HT1080 (cell line): Measurements from ENCODE around the gene BBS5. TPM values are rescaled to one million over a fixed set of nuclear protein-coding genes. Genes with fewer than 3 reads are reported as not detected.

Experiments used
- DNase-seq: peaks from one replicate; pipeline ENCODE4 v3.0.0-alpha.2; 2015; ENCODE audit warnings: low read depth
- total RNA-seq: library from RNA; depleted of rRNA; stranded (reverse); fragments of >200 nt; shearing (Covaris generic); gene quantifications from 2 replicates; pipeline ENCODE4 v1.2.3, GENCODE V29; 2014; rRNA removed

The BBS5 gene
- total RNA-seq, 1 experiment from 2014 or later: 1.9 TPM

DNA sequence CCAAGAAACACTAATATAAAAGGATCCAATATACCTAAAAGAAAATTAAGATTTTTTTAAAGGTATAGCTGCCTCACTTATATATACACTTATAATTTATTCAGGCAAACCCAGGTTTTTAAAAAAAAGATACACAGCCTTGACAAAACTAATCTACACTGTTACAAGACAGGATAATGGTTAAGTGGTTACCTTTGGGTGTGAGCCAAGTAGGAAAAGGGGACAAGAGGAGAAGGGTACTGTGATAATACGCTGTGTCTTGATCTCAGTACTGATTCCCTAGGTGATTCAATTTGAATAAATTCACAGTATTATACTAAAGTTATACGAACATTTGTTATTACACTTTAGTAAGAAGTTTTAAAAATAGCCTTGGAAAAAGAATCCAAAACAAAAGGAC, 60.9 kb downstream of the BBS5 start:
- DNase-seq: no peak

DNA sequence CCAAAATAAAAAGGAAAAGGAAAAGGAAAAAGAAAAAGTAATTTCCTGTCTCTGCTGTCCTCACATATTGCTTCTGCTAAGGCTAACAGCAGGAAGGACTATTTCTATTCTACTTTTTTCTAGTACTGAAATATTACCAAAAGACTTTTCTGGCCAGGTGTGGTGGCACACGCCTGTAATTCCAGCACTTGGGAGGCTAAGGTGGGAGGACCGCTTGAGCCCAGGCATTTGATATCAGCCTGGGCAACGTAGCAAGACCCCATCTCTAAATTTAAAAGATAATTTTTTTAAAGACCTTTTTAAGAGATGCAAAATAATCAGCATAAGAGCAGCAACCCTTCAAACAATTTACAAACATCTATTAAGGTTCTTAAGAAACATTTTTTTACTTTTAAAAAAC, 63.1 kb downstream of the BBS5 start:
- DNase-seq: no peak

DNA sequence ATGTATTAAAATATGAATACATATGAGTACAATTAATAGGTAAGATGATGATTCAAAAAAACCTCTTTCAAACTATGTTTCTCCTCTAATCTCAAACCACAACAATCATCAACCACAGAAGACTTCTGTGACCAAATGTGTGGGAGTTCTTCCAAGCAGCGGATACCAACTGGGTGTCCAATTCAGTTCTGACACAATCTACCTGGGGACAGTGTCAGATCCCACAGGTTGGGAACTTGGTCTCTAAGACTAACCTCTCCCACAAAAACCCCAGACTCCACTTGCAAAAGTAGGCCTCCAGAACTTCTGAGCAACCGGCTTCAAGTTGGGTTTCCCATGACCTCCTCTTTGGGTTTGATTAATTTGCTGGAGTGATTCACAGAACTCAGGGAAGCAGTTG, 67.5 kb downstream of the BBS5 start:
- DNase-seq: no peak

Other genes with a start within 250 kb of the BBS5 start
- 0.10 TPM in 1 of 2 replicates, not detected in the other for gene LRP2, start 117.0 kb upstream of the BBS5 start, total RNA-seq
- not detected in 2 replicates for gene KLHL41, start 30.2 kb downstream of the BBS5 start, total RNA-seq
- gene FASTKD1, start 94.4 kb downstream of the BBS5 start, total RNA-seq: 18.4 and 19.2 TPM in 2 replicates
- 18.2 and 24.0 TPM in 2 replicates for gene PPIG, start 104.9 kb downstream of the BBS5 start, total RNA-seq
- gene CFAP210, start 214.9 kb downstream of the BBS5 start, total RNA-seq: not detected in 2 replicates
- gene PHOSPHO2, start 215.0 kb downstream of the BBS5 start, total RNA-seq: 1.9 and 5.8 TPM in 2 replicates